Cardiac muscle cell (in vitro differentiated cells and primary cell): ENCODE results near the gene HIVEP3. TPM values are rescaled to one million over a fixed set of nuclear protein-coding genes. Genes with fewer than 3 reads are reported as not detected.

ENCODE experiments used
- DNase-seq, 2 donors: peaks; one replicate each; pipeline versions ENCODE4 v3.0.0 to v3.0.0-alpha.2; 2010 to 2017; ENCODE audit warnings: low read depth in 1 of 2, low spot score in 1 of 2
- H3K27ac ChIP-seq: fragments of 200-600 bp; sonication (generic); 2 replicates; pipeline ENCODE4 v1.5.1; 2016
- H3K27me3 ChIP-seq: fragments of 200-600 bp; sonication (generic); 2 replicates; pipeline ENCODE4 v1.6.0; 2016; ENCODE audit warnings: control low read depth
- H3K36me3 ChIP-seq: fragments of 200-600 bp; sonication (generic); 2 replicates; pipeline ENCODE4 v1.5.1; 2016; ENCODE audit warnings: control low read depth
- H3K4me1 ChIP-seq: fragments of 200-600 bp; sonication (generic); 2 replicates; pipeline ENCODE4 v1.8.1; 2017; ENCODE audit warnings: low read depth, mild to moderate bottlenecking, mixed run types
- H3K4me3 ChIP-seq: fragments of 200-600 bp; sonication (generic); 2 replicates; pipeline ENCODE4 v1.5.1; 2016; ENCODE audit warnings: mild to moderate bottlenecking
- H3K9me3 ChIP-seq: fragments of 200-600 bp; sonication (generic); 2 replicates; pipeline ENCODE4 v1.5.1; 2017; ENCODE audit warnings: low read depth, mild to moderate bottlenecking, control low read depth
- polyA plus RNA-seq: library from polyadenylated mRNA; unstranded; fragments of >200 nt; fragmentation: Nextera tagmentation; extraction: Ambion mirVana; gene quantifications from 2 replicates; pipeline ENCODE4 v1.2.1, GENCODE V29; 2016
- total RNA-seq: library from RNA; depleted of rRNA; stranded (reverse); fragments of >200 nt; gene quantifications from 2 replicates; pipeline ENCODE4 v1.2.3, GENCODE V29; 2016
- TF ChIP-seq, protein P1 (sequence below): IDR thresholded peaks from 2 replicates; pipeline ENCODE4 v1.5.1; 2012; ENCODE audit warnings: low read depth, mild to moderate bottlenecking, low read length

The HIVEP3 gene
- total and polyA plus RNA-seq, 2 experiments from 2014 or later, result 0.42 to 0.62 TPM

DNA sequence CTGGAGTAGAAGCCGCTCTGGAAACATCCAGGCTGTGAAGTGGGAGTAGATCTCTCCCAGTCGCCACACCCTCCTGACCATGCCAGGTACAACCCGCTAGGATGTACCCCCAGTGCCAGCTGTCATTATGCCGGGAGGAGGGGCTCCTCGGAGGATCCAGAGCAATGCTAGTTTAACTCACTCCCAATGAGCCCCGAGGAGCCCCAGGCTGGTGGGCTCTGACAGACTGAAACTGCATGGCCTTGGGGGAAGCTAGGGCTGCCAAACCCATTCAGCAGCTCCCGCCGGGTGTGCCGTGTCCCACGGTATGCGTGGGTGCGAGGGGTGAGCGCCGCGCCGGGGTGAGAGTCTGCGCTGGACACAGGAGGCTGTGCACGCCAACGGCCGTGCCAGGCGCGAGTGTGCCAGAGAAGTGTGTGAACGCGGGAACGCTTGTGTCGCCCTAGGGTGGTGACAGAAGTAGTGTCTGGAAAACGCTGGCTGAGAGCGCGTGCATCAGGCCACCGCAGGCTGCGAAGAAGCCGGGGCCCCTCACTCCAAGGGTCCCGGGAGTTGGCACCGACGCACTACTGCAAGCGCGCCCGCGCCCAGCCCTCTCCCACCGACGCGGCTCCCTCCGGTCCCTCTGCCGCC is 257.2 kb downstream of the HIVEP3 start:
- H3K27me3 ChIP-seq, result peaks cover 33% of the 10 kb centered on the region
- H3K4me1 ChIP-seq, result no peaks in the 10 kb centered on the region
- no peaks in the 10 kb centered on the region for H3K36me3 ChIP-seq
- H3K9me3 ChIP-seq, result no peaks in the 10 kb centered on the region
- TF ChIP-seq, protein P1, sequence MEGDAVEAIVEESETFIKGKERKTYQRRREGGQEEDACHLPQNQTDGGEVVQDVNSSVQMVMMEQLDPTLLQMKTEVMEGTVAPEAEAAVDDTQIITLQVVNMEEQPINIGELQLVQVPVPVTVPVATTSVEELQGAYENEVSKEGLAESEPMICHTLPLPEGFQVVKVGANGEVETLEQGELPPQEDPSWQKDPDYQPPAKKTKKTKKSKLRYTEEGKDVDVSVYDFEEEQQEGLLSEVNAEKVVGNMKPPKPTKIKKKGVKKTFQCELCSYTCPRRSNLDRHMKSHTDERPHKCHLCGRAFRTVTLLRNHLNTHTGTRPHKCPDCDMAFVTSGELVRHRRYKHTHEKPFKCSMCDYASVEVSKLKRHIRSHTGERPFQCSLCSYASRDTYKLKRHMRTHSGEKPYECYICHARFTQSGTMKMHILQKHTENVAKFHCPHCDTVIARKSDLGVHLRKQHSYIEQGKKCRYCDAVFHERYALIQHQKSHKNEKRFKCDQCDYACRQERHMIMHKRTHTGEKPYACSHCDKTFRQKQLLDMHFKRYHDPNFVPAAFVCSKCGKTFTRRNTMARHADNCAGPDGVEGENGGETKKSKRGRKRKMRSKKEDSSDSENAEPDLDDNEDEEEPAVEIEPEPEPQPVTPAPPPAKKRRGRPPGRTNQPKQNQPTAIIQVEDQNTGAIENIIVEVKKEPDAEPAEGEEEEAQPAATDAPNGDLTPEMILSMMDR, result no peak
- H3K4me3 ChIP-seq, result peak overlapping the region; percentile 30
- no peak overlapping the region for H3K27ac ChIP-seq
- no peak for DNase-seq

DNA sequence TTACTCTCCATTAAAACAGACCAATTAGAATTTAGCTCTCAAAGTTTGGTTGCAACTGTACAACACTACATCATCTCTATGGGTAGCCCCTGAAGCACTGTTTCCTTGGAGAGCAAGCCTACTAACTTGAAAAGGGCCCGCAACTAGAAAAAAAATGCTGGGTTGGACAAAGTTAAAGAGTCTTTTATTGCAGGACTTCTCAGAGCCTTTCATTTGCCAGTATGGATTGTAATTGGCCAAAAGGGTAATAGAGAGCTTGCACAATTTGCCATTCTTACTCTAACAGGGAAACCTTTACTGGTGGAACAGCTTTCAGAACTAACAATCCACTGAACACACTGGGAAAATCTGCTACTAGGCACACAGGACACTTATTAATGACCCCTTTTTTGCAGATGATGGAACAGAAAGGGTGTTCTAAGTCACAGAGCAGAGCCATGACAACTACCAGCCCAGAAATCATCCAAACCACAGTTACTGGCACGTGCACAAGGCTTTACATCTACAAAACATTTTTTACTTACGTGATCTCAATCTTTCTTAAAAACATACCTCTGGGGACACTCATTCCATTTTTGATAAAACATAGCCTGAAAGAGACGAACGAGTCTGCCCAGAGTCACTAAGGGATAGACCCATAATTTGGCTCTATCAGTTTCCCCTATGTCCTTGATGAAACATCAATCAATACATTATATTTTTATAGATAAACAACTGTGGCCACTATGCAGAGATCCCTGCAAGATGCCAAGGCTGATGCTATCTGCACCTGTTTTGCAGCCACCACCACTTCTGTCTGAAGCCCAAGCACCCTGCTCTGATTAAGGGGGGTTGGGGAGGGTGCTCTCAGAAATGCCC is 257.9 kb downstream of the HIVEP3 start:
- Histone ChIP-seq H3K36me3 (no peaks in the 10 kb centered on the region), H3K4me3 (no peak overlapping the region), H3K27me3 (peaks cover 33% of the 10 kb centered on the region), H3K27ac (no peak overlapping the region), H3K9me3 (no peaks in the 10 kb centered on the region), H3K4me1 (no peaks in the 10 kb centered on the region)
- TF ChIP-seq, protein P1, result no peak
- no peak for DNase-seq

DNA sequence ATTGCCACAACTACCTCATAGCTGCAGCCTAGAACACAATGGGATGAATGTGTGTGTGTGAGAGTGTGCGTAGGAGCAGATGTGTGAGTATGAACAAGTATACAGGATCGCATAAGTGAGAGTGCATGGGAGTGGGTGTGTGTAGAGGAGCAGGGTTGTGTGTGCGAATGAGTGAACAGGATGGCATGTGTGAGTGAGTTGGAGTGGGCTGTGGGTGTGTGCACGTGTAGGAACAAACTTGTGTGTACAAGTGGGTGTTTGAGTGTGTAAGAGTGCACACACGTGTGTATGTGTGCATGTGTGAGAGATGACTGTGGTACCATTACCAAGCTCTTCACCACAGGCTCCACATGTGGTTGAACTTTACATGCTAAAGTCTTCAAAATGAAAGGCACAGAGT is 258.8 kb downstream of the HIVEP3 start:
- Histone ChIP-seq H3K36me3 (no peaks in the 10 kb centered on the region), H3K9me3 (no peaks in the 10 kb centered on the region), H3K4me3 (no peak overlapping the region), H3K27me3 (peaks cover 33% of the 10 kb centered on the region), H3K4me1 (no peaks in the 10 kb centered on the region), H3K27ac (no peak overlapping the region)
- TF ChIP-seq, protein P1, result no peak
- no peak for DNase-seq

DNA sequence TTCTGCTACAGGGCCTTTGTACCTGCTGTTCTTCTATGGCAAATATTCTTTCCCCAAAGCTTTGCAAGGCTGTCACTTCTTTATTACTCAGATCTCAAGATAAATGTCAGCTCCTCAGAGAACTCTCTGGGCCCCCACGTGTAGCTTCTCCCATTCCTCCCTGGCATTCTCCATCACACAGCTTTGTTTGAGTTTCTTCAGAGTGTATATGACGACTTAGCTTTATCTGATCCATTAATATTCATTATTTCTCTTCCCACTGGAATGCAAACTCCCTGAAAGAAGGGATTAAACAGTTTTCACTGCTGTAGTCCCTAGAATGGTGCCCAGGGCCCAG is 259.6 kb downstream of the HIVEP3 start:
- Histone ChIP-seq H3K4me3 (no peak overlapping the region), H3K27me3 (peaks cover 33% of the 10 kb centered on the region), H3K36me3 (no peaks in the 10 kb centered on the region), H3K9me3 (no peaks in the 10 kb centered on the region), H3K4me1 (no peaks in the 10 kb centered on the region), H3K27ac (no peak overlapping the region)
- no peak for DNase-seq
- TF ChIP-seq, protein P1, result no peak

DNA sequence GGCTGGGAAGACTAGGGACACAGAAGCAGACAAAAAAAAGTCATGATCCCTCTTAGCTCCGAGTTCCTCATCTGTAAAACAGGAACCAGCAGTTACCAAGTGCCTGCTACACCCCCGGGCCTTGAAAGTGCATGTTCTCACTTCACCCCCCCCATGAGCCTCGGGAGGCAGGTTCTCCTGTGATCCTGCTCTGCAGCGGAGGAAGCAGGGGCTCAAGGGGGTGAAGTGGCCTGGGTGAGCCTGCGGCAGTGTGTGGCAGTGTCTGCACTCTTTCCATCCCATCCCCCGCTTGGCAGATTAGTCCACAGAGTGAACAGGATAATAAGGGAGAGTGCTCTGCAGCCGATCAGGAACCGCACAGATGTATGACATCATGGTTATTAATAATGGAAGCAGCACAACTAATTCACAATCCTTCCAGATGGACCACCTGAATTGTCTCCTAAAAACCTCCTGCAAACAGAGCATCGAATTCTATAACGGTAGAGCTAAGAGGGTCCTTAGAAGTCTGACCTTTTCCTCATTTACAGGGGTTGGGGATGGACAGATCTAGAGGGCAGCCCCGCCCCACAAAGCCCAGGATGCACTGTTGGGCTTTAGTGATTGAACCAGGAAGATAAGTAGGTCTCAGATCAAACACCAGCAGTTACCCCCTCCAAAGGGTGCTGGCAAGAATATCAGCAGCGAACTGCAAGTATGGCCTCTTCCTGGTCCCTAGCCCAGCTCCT is 260.1 kb downstream of the HIVEP3 start:
- no peak overlapping the region for H3K4me3 ChIP-seq
- H3K27me3 ChIP-seq, result peaks cover 33% of the 10 kb centered on the region
- H3K9me3 ChIP-seq, result no peaks in the 10 kb centered on the region
- no peaks in the 10 kb centered on the region for H3K36me3 ChIP-seq
- TF ChIP-seq, protein P1, result no peak
- peak in 1 of 2 donors; percentile 42 for DNase-seq
- H3K27ac ChIP-seq, result no peak overlapping the region
- H3K4me1 ChIP-seq, result no peaks in the 10 kb centered on the region
